AG04449 (cell line): Measurements from ENCODE around the gene DNM2.
"Not testable (repeated sequence)": the region's sequence is repeated elsewhere in the genome, so short reads cannot be mapped to it uniquely, and the experiment has no call there.

ENCODE experiments used
- CTCF ChIA-PET: fragments of 350-600 bp; formaldehyde crosslinking; extraction: SDS; loops from one replicate; lab custom pipeline; 2021; ENCODE audit warnings: antibody characterized with exemption; lab: Yijun Ruan, JAX
- POLR2A ChIA-PET: fragments of 400-600, 350-600 bp; formaldehyde crosslinking; extraction: SDS; loops from one replicate; lab custom pipeline; 2020; ENCODE audit warnings: antibody characterized with exemption, inconsistent platforms; lab: Yijun Ruan, JAX
- DNase-seq: peaks from one replicate; pipeline ENCODE4 v3.0.0-alpha.2; 2010; ENCODE audit warnings: low read depth, low spot score
- H3K4me3 ChIP-seq: 2 replicates; pipeline ENCODE4 v1.5.1; 2011; ENCODE audit warnings: low read depth, mild to moderate bottlenecking, control low read depth, low read length
- TF ChIP-seq, protein P1 (sequence below): IDR thresholded peaks from one replicate; pipeline ENCODE4 v1.5.1; 2011; ENCODE audit warnings: mild to moderate bottlenecking, moderate library complexity, low read length, control low read depth, inconsistent platforms; ENCODE audit not compliant: insufficient read depth; ENCODE audit errors: missing control alignments

DNM2 gene

DNA sequence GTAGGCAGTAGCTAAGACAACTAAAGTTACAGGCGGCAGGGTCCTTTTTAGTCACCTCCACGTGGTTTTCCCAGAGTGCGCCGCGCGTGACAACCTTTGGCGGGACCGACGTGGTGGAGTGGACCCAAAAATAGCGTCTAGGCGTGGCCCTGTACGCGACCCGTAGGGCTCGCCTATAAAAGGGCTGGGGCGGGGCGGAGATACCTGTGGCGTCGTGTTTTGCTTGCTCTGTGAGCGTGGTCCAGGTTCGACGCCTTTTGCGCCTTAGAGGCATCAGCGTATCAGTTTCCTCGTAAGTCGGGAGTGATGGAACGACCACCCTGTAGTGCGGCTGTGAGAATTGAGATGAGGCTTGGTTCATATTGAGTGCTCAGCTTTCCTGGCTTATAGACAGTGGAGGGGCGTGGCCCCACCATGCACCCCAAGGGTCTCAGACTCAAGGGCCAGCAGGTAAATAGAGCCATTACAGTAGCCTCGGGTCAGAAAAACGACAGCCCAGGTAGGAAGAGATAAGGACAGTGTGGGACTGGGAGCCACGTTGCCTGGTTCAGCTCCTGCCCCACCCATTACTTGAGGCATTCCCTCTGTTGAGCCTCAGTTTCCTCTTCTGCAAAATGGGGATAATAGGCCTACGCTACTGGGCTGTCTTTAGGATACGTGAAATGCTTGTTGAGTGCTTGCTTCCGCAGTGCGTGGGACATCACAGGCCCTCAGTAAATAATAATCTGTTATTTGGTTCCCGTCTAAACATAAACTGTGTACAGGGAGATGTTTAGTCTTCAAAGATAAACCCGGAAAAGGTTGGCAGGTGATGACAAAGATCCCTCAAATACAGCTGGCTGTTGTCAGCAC is 118.8 kb downstream of the DNM2 start:
- peak overlapping the region; percentile 79 for H3K4me3 ChIP-seq
- TF ChIP-seq, protein P1, sequence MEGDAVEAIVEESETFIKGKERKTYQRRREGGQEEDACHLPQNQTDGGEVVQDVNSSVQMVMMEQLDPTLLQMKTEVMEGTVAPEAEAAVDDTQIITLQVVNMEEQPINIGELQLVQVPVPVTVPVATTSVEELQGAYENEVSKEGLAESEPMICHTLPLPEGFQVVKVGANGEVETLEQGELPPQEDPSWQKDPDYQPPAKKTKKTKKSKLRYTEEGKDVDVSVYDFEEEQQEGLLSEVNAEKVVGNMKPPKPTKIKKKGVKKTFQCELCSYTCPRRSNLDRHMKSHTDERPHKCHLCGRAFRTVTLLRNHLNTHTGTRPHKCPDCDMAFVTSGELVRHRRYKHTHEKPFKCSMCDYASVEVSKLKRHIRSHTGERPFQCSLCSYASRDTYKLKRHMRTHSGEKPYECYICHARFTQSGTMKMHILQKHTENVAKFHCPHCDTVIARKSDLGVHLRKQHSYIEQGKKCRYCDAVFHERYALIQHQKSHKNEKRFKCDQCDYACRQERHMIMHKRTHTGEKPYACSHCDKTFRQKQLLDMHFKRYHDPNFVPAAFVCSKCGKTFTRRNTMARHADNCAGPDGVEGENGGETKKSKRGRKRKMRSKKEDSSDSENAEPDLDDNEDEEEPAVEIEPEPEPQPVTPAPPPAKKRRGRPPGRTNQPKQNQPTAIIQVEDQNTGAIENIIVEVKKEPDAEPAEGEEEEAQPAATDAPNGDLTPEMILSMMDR, result no peak
- POLR2A ChIA-PET, result interaction anchor here (0.8 to 1.7 kb wide), 8 partner anchors 11 to 119 kb away, joined by 3 to 11 read pairs (median 6); partner anchors contain the start of gene DNM2
- no peak for DNase-seq
- CTCF ChIA-PET, result interaction anchor here (1.0 to 25.0 kb wide), 10 partner anchors 9 to 199 kb away, joined by 3 to 559 read pairs (median 4); partner anchors contain the start of genes CARM1 and DNM2

DNA sequence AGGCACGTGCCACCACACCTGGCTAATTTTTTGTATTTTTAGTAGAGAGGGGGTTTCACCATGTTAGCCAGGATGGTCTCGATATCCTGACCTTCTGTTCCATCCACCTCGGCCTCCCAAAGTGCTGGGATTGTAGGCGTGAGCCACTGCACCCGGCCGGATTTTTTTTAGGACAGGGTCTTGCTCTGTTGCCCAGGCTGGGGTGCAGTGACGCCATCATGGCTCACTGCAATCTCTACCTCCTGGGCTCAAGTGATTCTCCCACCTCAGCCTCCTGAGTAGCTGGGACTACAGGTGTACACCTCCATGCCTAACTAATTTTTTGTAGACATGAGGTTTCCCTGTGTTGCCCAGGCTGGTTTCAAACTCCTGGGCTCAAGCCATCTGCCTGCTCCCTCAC is 119.8 kb downstream of the DNM2 start:
- DNase-seq, H3K4me3 ChIP-seq, POLR2A ChIA-PET: not testable (repeated sequence)
- CTCF ChIA-PET, result interaction anchor here (1.0 to 25.0 kb wide), 3 partner anchors 8 to 27 kb away, joined by 3 to 559 read pairs (median 7); partner anchors contain the start of gene CARM1

DNA sequence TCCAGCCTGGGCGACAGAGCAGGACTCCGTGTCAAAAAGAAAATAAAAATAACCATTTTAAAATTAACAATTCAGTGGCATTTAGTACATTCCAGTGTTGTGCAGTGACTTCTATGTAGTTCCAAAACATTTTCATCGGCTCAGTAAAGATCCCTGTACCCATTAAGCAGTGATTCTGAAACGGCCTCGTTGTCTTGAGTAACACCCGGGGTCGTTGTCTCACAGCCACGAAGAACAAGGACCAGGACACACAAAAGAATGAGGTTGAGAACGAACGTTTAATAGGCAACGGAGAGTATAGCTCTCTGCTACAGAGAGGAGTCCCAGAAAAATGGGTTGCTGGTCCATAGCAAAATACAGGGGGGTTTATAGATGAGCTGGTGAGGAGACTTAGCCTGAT is 120.5 kb downstream of the DNM2 start:
- no peak overlapping the region for H3K4me3 ChIP-seq
- DNase-seq, result no peak
- CTCF ChIA-PET, result interaction anchor here (2.5 to 25.0 kb wide), 2 partner anchors 26 to 121 kb away, joined by 10 to 559 read pairs; partner anchors contain the start of genes CARM1 and DNM2
- TF ChIP-seq, protein P1, result no peak
- POLR2A ChIA-PET, result no interaction called here

DNA sequence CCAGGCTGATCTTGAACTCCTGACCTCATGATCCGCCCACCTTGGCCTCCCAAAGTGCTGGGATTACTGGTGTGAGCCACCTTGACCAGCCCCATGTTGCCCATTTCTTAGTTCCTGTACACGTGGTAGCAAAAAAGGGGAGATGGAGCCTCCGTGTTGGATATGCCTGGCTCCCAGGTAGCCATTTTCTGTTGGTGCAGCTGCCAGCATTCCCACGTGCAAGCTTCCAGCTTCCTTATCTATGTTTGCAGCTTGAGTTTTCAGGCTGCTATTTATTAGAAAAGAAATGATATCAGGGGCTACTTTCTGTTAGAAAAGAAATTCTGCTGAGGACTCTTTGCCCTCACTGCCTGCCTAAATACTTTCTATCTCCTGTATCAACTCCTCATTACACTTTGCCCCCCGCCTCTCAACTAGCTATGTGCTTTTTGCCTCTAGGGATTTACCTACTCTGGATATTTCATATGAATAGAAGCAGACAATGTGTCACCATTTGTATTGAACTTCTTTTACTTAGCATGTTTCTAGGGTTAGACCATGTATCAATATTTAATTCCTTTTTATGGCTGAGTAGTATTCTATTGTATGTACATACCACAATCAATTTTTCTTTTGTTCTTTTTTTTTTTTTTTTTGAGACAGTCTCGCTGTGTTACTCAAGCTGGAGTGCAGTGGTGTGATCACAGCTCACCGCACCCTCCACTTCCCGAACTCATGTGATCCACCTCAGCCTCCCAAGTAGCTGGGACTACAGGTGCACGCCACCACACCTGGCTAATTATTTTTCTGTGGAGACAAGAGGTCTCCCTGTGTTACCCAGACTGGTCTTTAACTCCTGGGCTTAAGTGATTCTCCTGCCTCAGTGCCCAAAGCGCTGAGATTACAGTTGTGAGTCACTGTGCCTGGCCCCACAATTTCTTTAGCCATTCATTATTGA is 121.5 kb downstream of the DNM2 start:
- DNase-seq, result no peak
- no peak overlapping the region for H3K4me3 ChIP-seq
- POLR2A ChIA-PET, result no interaction called here
- CTCF ChIA-PET, result interaction anchor here (2.5 to 25.0 kb wide), 2 partner anchors 25 to 122 kb away, joined by 10 to 559 read pairs; partner anchors contain the start of genes CARM1 and DNM2
- TF ChIP-seq, protein P1, result no peak

DNA sequence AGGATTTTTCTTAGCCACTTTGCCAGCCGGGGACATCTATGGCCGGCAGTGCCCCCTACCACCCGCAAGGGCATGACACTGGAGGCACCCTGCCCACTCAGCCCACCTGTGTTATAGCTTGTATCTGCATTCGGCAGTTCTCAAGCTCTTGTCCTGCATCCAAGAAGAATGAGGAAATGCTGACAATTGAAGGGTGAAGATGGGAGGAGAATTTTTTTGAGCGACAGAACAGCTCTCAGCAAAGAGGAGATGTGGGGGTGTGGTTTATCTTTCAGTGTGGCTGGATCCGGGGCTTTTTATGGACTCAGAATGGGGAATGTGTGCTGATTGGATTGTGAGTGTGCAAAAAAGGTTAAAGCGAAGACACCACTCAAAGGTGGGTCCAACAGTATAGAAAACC is 124.9 kb downstream of the DNM2 start:
- CTCF ChIA-PET, result interaction anchor here (0.6 to 25.0 kb wide), 3 partner anchors 22 to 125 kb away, joined by 3 to 559 read pairs (median 5); partner anchors contain the start of genes CARM1 and DNM2
- no peak for DNase-seq
- POLR2A ChIA-PET, result interaction anchor here (0.7 kb wide), 1 partner anchor 22 kb away, joined by 3 read pairs; no protein-coding TSS in a partner anchor
- TF ChIP-seq, protein P1, result no peak
- no peak overlapping the region for H3K4me3 ChIP-seq

DNA sequence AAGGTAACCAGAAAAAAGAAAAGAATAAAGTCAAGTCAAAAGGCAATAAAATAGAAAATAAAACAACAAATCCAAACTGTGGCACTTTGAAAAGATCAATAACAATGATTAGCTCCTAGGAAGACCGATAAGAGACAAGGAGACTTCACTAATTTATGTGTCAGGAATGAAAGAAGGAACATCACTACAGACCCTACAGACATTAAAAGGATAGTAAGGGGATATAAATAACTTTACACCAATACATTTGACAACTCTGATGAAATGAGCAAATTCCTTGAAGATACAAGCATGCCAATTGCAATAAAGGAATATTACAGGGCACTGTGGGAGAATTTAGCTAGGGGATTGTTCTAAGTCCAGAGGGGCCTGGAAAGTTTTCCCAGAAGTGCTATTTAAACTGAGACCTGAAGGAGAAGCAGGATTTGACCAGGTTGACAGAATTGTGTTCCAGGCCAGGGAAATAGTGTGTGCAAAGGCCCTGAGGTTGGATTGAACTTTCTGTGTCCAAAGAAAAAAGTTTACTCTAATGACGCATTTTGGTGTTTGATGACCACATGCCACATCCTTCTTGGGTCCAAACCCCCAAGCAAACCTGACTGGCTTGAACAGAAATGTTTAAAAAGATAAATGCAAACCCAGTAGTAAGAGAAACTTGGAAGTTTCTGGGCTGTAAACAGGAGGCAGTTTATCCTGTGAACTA is 128.8 kb downstream of the DNM2 start:
- no peak overlapping the region for H3K4me3 ChIP-seq
- DNase-seq, result no peak
- TF ChIP-seq, protein P1, result no peak
- CTCF ChIA-PET, result interaction anchor here (0.6 to 25.0 kb wide), 3 partner anchors 9 to 18 kb away, joined by 3 to 559 read pairs (median 3); partner anchors contain the start of genes CARM1 and TMED1
- POLR2A ChIA-PET, result no interaction called here
